HepG2 (cell line): ENCODE data around the gene FAAP20. TPM values are rescaled to one million over a fixed set of nuclear protein-coding genes. Genes with fewer than 3 reads are reported as not detected.

Experiments
- GATAD2A ChIP-seq: IDR thresholded peaks from 2 replicates; pipeline ENCODE4 v1.6.1; 2016
- GZF1 ChIP-seq: sonication (generic); formaldehyde crosslinking; IDR thresholded peaks from 2 replicates; pipeline ENCODE4 v1.5.1; 2020; ENCODE audit warnings: mild to moderate bottlenecking, missing genetic modification reagents
- HMGA1 ChIP-seq: sonication (generic); formaldehyde crosslinking; conservative IDR thresholded peaks from 2 replicates; pipeline ENCODE4 v1.4.0; 2020; ENCODE audit warnings: missing genetic modification reagents
- KLF12 ChIP-seq: sonication (generic); formaldehyde crosslinking; IDR thresholded peaks from 2 replicates; pipeline ENCODE4 v1.4.0; 2020; ENCODE audit warnings: missing genetic modification reagents, borderline replicate concordance
- MYPOP ChIP-seq: sonication (generic); formaldehyde crosslinking; IDR thresholded peaks from 2 replicates; pipeline ENCODE4 v1.8.1; 2023; ENCODE audit warnings: mild to moderate bottlenecking, moderate library complexity, missing genetic modification reagents
- RARA ChIP-seq: IDR thresholded peaks from 2 replicates; pipeline ENCODE4 v1.6.1; 2016; ENCODE audit warnings: missing genetic modification reagents, missing compliant biosample characterization
- ZBTB3 ChIP-seq: sonication (generic); formaldehyde crosslinking; IDR thresholded peaks from 2 replicates; pipeline ENCODE4 v1.4.0; 2020; ENCODE audit warnings: low read depth, mild to moderate bottlenecking, moderate library complexity, missing genetic modification reagents, borderline replicate concordance
- ZNF292 ChIP-seq: sonication (generic); formaldehyde crosslinking; IDR thresholded peaks from 2 replicates; pipeline ENCODE4 v1.8.1; 2022; ENCODE audit warnings: mild to moderate bottlenecking, low read depth, missing genetic modification reagents, borderline replicate concordance
- ZNF335 ChIP-seq: sonication (generic); formaldehyde crosslinking; IDR thresholded peaks from 2 replicates; pipeline ENCODE4 v1.4.0; 2020; ENCODE audit warnings: missing genetic modification reagents
- ZNF431 ChIP-seq: sonication (generic); formaldehyde crosslinking; IDR thresholded peaks from 2 replicates; pipeline ENCODE4 v1.9.0; 2022; ENCODE audit warnings: missing genetic modification reagents, low read depth, mild to moderate bottlenecking, borderline replicate concordance
- ZNF451 ChIP-seq: sonication (generic); formaldehyde crosslinking; IDR thresholded peaks from 2 replicates; pipeline ENCODE4 v1.5.0; 2020; ENCODE audit warnings: mild to moderate bottlenecking, missing genetic modification reagents
- ZNF687 ChIP-seq: sonication (generic); formaldehyde crosslinking; IDR thresholded peaks from 2 replicates; pipeline ENCODE4 v1.5.1; 2020; ENCODE audit warnings: mild to moderate bottlenecking, missing genetic modification reagents, moderate library complexity
- ZXDC ChIP-seq: sonication (generic); formaldehyde crosslinking; IDR thresholded peaks from 2 replicates; pipeline ENCODE4 v1.5.0; 2020; ENCODE audit warnings: mild to moderate bottlenecking, missing genetic modification reagents
- polyA plus RNA-seq, 8 experiments: library from polyadenylated mRNA; depleted of rRNA in 3 of 8; stranded (reverse) in 7 of 8; unstranded in 1 of 8; fragments of >200 nt; fragmentation: Illumina TruSeq in 4 of 8; extraction: Trizol in 4 of 8; gene quantifications; 2 replicates each; pipeline versions ENCODE4 v1.2.1 to v1.2.3, GENCODE V29; 2011 to 2016; ENCODE audit warnings: low read depth in 4 of 8, missing spikeins in 1 of 8, mixed read lengths in 1 of 8; ENCODE audit not compliant: insufficient read depth in 1 of 8
- total RNA-seq, 5 experiments: library from RNA; depleted of rRNA; stranded (reverse); fragments of >200 nt; fragmentation: Illumina TruSeq; extraction: Trizol; gene quantifications; 2 replicates each; pipeline ENCODE4 v1.2.3, GENCODE V29; 2016; ENCODE audit warnings: low read depth in 1 of 5

The FAAP20 gene
- total and polyA plus RNA-seq, 2 of the 13 experiments (the other 11 are each of a cell fraction or from before 2014, with no cell fraction given): 9.6 to 10.8 TPM

GRCh38 chr1:2234762-2235113 lies 40.2 kb upstream of the FAAP20 start (continued):
- peak; percentile 30 for TF ChIP-seq ZNF687 (CRISPR knock-in tag)
- TF ChIP-seq GZF1 (CRISPR knock-in tag): no peak
- peak; percentile 40; the same call in 1 of the 2 replicates for TF ChIP-seq ZXDC
- TF ChIP-seq ZNF431 (CRISPR knock-in tag): 0 out of 2 replicates have a peak, but pooled peaks have one; percentile 19
- TF ChIP-seq HMGA1: no peak
- 0 out of 2 replicates have a peak, but pooled peaks have one; percentile 13 for TF ChIP-seq GATAD2A (CRISPR knock-in tag)
- TF ChIP-seq ZNF292 (CRISPR knock-in tag): 0 out of 2 replicates have a peak, but pooled peaks have one; percentile 7
- 0 out of 2 replicates have a peak, but pooled peaks have one; percentile 1 for TF ChIP-seq ZNF335 (CRISPR knock-in tag)
- no peak for TF ChIP-seq ZNF451 (CRISPR knock-in tag)
- no peak for TF ChIP-seq ZBTB3 (CRISPR knock-in tag)
- TF ChIP-seq KLF12 (CRISPR knock-in tag): peak; percentile 37; the same call in 1 of the 2 replicates
- TF ChIP-seq MYPOP: 0 out of 2 replicates have a peak, but pooled peaks have one; percentile 10
- no peak for TF ChIP-seq RARA (CRISPR knock-in tag)
